ENCODE measurements around the gene ABCC1.

ABCC1 gene

GRCh38 chr16:16131204-16131603 is 181.8 kb downstream of the ABCC1 start:
- Histone ChIP-seq H3K27ac (ENCODE audit: extremely low read depth, low read depth, low read length) (no peak overlapping the region), H3K36me3 (ENCODE audit: control insufficient read depth in 2 of 2, insufficient read depth in 1 of 2, low read length in 2 of 2) (peaks cover 11 to 69% of the 10 kb centered on the region in 2 experiments; a peak in 2 of 3 replicates), H3K4me1 (ENCODE audit: control insufficient read depth, insufficient read depth, low read length) (no peaks in the 10 kb centered on the region), H3K9me3 (ENCODE audit: control insufficient read depth, insufficient read depth, low read depth, low read length) (no peaks in the 10 kb centered on the region), H3K4me3 (ENCODE audit: low read depth, low read length) (no peak overlapping the region)
- no peak for TF ChIP-seq ZNF449 (tag by site-specific recombination; IDR thresholded peaks at IDR 0.05)
- no peak for TF ChIP-seq SALL2 (tag by site-specific recombination; IDR thresholded peaks at IDR 0.05; ENCODE audit: borderline replicate concordance)
- TF ChIP-seq KLF17 (tag by site-specific recombination; IDR thresholded peaks at IDR 0.05): no peak
- TF ChIP-seq ZNF747 (tag by site-specific recombination; IDR thresholded peaks at IDR 0.05): no peak
- no peak for TF ChIP-seq ZNF610 (tag by site-specific recombination; IDR thresholded peaks at IDR 0.05; ENCODE audit: borderline replicate concordance)
- TF ChIP-seq GLI2 (tag by site-specific recombination; IDR thresholded peaks at IDR 0.05; ENCODE audit: borderline replicate concordance, low read depth): no peak
- no peak for TF ChIP-seq ZNF529 (tag by site-specific recombination; IDR thresholded peaks at IDR 0.05; ENCODE audit: insufficient replicate concordance)
- TF ChIP-seq EGR2 (tag by site-specific recombination; IDR thresholded peaks at IDR 0.05; ENCODE audit: low read depth): no peak
- no peak for TF ChIP-seq ZNF341 (tag by site-specific recombination; IDR thresholded peaks at IDR 0.05; ENCODE audit: low read depth)
- TF ChIP-seq KLF16 (tag by site-specific recombination; IDR thresholded peaks at IDR 0.05): no peak
- no peak for TF ChIP-seq REPIN1 (tag by site-specific recombination; IDR thresholded peaks at IDR 0.05; ENCODE audit: low read depth)
- no peak for TF ChIP-seq OVOL3 (tag by site-specific recombination; IDR thresholded peaks at IDR 0.05)
- no peak for TF ChIP-seq ZBTB10 (tag by site-specific recombination; IDR thresholded peaks at IDR 0.05)
- TF ChIP-seq YY2 (tag by site-specific recombination; IDR thresholded peaks at IDR 0.05): no peak
- TF ChIP-seq ZNF433 (tag by site-specific recombination; IDR thresholded peaks at IDR 0.05; ENCODE audit: low read depth): no peak
- TF ChIP-seq ZNF626 (tag by site-specific recombination; IDR thresholded peaks at IDR 0.05): no peak
- no peak for TF ChIP-seq ZBTB8A (tag by site-specific recombination; IDR thresholded peaks at IDR 0.05)
- TF ChIP-seq ZNF394 (tag by site-specific recombination; IDR thresholded peaks at IDR 0.05; ENCODE audit: borderline replicate concordance): no peak
- no peak for TF ChIP-seq KLF9 (tag by site-specific recombination; IDR thresholded peaks at IDR 0.05; ENCODE audit: low read depth)
- no peak for TF ChIP-seq ZNF660 (tag by site-specific recombination; IDR thresholded peaks at IDR 0.05)
- POLR2A ChIA-PET: no interaction called here
- CTCF ChIA-PET: interaction anchor here (0.8 to 1.0 kb wide), 2 partner anchors 12 to 257 kb away, joined by 3 to 5 read pairs; no protein-coding TSS in a partner anchor

GRCh38 chr16:16131659-16132058 is 182.2 kb downstream of the ABCC1 start:
- POLR2A ChIA-PET: interaction anchor here (0.6 kb wide), 1 partner anchor 349 kb away, joined by 3 read pairs; no protein-coding TSS in a partner anchor
- CTCF ChIA-PET: interaction anchor here (0.8 kb wide), 1 partner anchor 11 kb away, joined by 3 read pairs; no protein-coding TSS in a partner anchor
- no peak overlapping the region for H3K4me3 ChIP-seq (ENCODE audit: low read depth, low read length)
- TF ChIP-seq PRDM4 (tag by site-specific recombination; IDR thresholded peaks at IDR 0.05): no peak
- no peak for TF ChIP-seq TCF7L2 (IDR thresholded peaks at IDR 0.05; ENCODE audit: borderline replicate concordance, low read depth, low read length)
- no peak for TF ChIP-seq ZBTB10 (tag by site-specific recombination; IDR thresholded peaks at IDR 0.05)
- TF ChIP-seq ZNF521 (tag by site-specific recombination; IDR thresholded peaks at IDR 0.05): no peak

More at GRCh38 chr16:16131659-16132058, 182.2 kb downstream of the ABCC1 start:
- Histone ChIP-seq H3K36me3 (ENCODE audit: control insufficient read depth in 2 of 2, insufficient read depth in 1 of 2, low read length in 2 of 2) (peaks cover 11 to 74% of the 10 kb centered on the region in 2 experiments; a peak in 2 of 3 replicates), H3K9me3 (ENCODE audit: control insufficient read depth, insufficient read depth, low read depth, low read length) (no peaks in the 10 kb centered on the region), H3K4me1 (ENCODE audit: control insufficient read depth, insufficient read depth, low read length) (no peaks in the 10 kb centered on the region), H3K27ac (ENCODE audit: extremely low read depth, low read depth, low read length) (no peak overlapping the region)
